ENCODE results near the gene TNNT2. TPM values are rescaled to one million over a fixed set of nuclear protein-coding genes. Genes with fewer than 3 reads are reported as not detected.

Gene TNNT2
- 3.3 TPM for total RNA-seq (ENCODE audit: unreplicated experiment)
- long read RNA-seq, partial matches to known transcripts, result 1 of 1 reads
- long read RNA-seq, other reads (novel, unspliced or antisense), result 0 of 1 reads

DNA sequence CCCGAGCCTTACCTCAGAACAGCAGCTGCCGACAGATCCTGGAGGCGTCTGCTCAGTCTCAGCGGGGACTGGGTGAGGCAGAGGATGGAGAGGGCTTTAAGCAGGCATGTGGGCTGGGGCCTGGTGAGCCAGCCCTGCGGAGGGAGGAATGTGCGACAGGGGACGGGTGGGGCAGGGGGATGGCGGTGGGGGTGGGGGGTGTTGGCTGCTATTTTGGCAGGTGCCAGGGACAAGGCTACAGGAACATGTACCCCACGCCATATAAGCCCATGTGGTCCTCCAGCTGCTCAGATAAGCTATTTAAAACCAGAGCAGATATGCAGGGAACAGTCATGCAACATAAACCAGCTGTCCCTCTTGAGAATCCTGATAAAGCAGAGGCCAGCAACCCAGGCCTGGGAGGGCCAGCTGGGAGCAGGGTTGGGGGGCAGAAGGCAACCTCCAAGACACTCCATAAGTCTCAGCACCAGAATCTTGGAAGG lies at the start of gene TNNT2:
Gene TNNT2, minus strand, starts transcription at position 70 of the 482 bp plus-strand sequence. CDS start 4,426 bp downstream, outside the sequence.
- TF ChIP-seq, protein P1, sequence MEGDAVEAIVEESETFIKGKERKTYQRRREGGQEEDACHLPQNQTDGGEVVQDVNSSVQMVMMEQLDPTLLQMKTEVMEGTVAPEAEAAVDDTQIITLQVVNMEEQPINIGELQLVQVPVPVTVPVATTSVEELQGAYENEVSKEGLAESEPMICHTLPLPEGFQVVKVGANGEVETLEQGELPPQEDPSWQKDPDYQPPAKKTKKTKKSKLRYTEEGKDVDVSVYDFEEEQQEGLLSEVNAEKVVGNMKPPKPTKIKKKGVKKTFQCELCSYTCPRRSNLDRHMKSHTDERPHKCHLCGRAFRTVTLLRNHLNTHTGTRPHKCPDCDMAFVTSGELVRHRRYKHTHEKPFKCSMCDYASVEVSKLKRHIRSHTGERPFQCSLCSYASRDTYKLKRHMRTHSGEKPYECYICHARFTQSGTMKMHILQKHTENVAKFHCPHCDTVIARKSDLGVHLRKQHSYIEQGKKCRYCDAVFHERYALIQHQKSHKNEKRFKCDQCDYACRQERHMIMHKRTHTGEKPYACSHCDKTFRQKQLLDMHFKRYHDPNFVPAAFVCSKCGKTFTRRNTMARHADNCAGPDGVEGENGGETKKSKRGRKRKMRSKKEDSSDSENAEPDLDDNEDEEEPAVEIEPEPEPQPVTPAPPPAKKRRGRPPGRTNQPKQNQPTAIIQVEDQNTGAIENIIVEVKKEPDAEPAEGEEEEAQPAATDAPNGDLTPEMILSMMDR (IDR thresholded peaks at IDR 0.05; ENCODE audit: unreplicated experiment), result no peak
- no peak for DNase-seq (ENCODE audit: low spot score)
- Mint-ChIP-seq H3K27ac (ENCODE audit: unreplicated experiment) (no peak within 1 kb of the TSS), H3K4me3 (ENCODE audit: unreplicated experiment) (no peak within 1 kb of the TSS), H3K27me3 (ENCODE audit: unreplicated experiment) (peaks cover 6% of the 10 kb centered on the region), H3K36me3 (ENCODE audit: low read depth, unreplicated experiment) (no peaks in the 10 kb centered on the region), H3K4me1 (ENCODE audit: unreplicated experiment) (no peaks in the 10 kb centered on the region), H3K9me3 (ENCODE audit: unreplicated experiment) (no peaks in the 10 kb centered on the region)

DNA sequence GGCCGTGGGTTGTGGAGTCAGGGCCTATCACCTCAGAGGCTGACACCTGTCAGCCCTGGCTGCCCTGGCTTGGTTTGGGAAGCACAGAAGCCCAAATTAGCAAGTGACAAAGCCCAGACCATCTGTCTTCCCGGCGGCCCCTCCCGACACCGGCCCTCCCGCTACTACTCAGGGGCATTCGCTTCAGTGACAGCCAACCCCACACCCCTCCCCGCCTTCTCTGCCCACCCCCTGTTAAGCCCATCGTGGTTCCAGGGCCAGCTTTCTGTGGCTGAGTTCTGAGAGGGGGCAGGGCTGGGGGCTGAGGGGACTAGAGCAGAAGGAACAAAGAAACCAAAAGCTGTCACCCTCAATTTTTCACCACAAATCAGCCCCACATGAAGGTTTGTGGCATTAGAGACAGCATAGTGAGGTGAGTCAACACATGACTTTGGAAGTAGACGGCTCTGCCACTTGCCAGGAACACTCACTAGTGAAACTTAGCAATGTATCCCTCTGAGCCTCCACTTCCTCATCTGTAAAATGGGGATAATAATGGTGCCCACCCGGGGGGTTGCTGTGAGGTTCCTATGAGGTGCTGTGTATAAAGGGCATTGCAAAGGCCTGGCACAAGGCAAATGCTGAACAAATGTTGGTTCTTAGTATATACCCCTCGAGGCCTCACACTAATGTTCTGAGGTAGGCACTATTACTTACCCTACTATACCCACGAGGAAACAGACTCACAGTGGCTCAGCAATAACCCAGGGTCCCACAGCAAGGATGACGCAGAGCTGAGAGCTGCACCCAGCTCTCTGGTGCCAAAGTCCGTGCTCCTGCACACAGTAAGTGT lies 49.2 kb upstream of the TNNT2 start:
- TF ChIP-seq, protein P1 (IDR thresholded peaks at IDR 0.05; ENCODE audit: unreplicated experiment), result no peak
- DNase-seq (ENCODE audit: low spot score), result no peak
- H3K9me3 Mint-ChIP-seq (ENCODE audit: unreplicated experiment), result no peaks in the 10 kb centered on the region
- no peaks in the 10 kb centered on the region for H3K4me1 Mint-ChIP-seq (ENCODE audit: unreplicated experiment)
- no peaks in the 10 kb centered on the region for H3K36me3 Mint-ChIP-seq (ENCODE audit: low read depth, unreplicated experiment)
- H3K27me3 Mint-ChIP-seq (ENCODE audit: unreplicated experiment), result peaks cover 16% of the 10 kb centered on the region
- H3K27ac Mint-ChIP-seq (ENCODE audit: unreplicated experiment), result no peak overlapping the region
- H3K4me3 Mint-ChIP-seq (ENCODE audit: unreplicated experiment), result no peak overlapping the region

DNA sequence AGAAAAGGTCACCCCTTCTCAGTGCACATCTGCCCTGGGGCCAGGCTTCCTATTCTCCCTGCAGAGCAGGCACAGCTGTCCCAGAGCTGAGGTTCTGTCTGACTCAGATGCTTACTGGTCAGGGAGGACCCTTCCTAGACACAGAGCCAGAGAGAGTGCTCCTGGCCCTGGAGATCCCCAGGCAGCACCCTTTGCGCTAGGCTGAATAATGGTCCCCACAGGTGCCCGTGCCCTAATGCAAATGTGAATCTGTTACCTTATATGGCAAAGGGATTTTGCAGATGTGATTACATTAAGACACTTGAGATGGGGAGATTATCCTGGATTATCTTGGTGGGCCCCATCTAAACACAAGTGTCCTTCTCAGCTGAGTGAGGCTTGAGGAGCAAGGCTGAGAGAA lies 46.7 kb upstream of the TNNT2 start:
- TF ChIP-seq, protein P1 (IDR thresholded peaks at IDR 0.05; ENCODE audit: unreplicated experiment), result no peak
- peaks cover 12% of the 10 kb centered on the region for H3K27me3 Mint-ChIP-seq (ENCODE audit: unreplicated experiment)
- no peak overlapping the region for H3K27ac Mint-ChIP-seq (ENCODE audit: unreplicated experiment)

DNA sequence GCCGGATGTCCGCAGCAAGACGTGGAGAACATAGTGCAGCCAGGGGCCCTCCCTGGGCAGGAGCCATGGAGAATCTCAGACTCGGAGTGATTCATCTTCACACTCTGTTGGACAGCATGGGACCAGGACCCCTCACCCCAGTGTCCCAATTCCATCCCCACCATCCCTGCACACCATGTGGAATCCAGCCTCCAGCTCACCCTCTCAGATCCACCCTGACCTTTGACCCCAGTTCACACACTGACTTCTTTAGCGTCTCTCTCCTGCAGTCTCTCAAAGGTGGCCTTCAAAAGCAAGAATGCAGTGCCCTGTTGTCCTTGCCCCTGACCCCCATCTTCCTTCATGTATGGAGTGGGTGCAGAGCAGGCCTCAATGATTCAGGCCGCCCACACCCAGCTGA lies 46.2 kb upstream of the TNNT2 start:
- H3K4me3 Mint-ChIP-seq (ENCODE audit: unreplicated experiment), result no peak overlapping the region
- DNase-seq (ENCODE audit: low spot score), result no peak
- peaks cover 12% of the 10 kb centered on the region for H3K27me3 Mint-ChIP-seq (ENCODE audit: unreplicated experiment)
- no peaks in the 10 kb centered on the region for H3K36me3 Mint-ChIP-seq (ENCODE audit: low read depth, unreplicated experiment)
- no peaks in the 10 kb centered on the region for H3K9me3 Mint-ChIP-seq (ENCODE audit: unreplicated experiment)
- H3K27ac Mint-ChIP-seq (ENCODE audit: unreplicated experiment), result no peak overlapping the region
- TF ChIP-seq, protein P1 (IDR thresholded peaks at IDR 0.05; ENCODE audit: unreplicated experiment), result no peak
- no peaks in the 10 kb centered on the region for H3K4me1 Mint-ChIP-seq (ENCODE audit: unreplicated experiment)

More for the DNA sequence above, 46.7 kb upstream of the TNNT2 start:
- H3K36me3 Mint-ChIP-seq (ENCODE audit: low read depth, unreplicated experiment), result no peaks in the 10 kb centered on the region
- H3K4me1 Mint-ChIP-seq (ENCODE audit: unreplicated experiment), result no peaks in the 10 kb centered on the region
- DNase-seq (ENCODE audit: low spot score), result no peak
- H3K4me3 Mint-ChIP-seq (ENCODE audit: unreplicated experiment), result no peak overlapping the region
- H3K9me3 Mint-ChIP-seq (ENCODE audit: unreplicated experiment), result no peaks in the 10 kb centered on the region

All from endothelial cell (in vitro differentiated cells).